ENCODE data around the gene IFT122. TPM values are rescaled to one million over a fixed set of nuclear protein-coding genes. Genes with fewer than 3 reads are reported as not detected.

The IFT122 gene
- total RNA-seq, 1 donor from 2014 or later, result 19.2 TPM

DNA sequence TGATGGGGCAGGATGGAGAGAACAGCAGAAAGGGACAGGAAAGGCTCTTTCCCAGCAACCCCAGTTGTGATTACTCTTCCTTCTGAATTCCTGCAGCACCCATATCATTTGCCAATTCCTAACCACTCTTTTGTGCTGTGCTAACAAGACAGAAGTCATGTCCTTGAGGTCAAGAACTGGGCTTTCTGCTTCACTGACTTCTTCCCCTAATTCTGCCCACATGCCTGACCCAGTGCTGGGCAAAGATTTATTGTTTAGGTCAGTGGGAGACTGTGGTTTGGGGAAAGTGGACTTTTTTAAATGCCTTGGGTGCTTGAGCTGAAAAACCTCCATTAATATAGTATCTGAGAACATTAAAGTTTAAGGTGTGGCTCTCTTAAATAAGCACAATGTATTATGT is 7.4 kb upstream of the IFT122 start:
- intact Hi-C loops (cut with micrococcal nuclease), result no loop called here
- H3K9me3 Mint-ChIP-seq, result no peaks in the 10 kb centered on the region
- TF ChIP-seq, protein P1, sequence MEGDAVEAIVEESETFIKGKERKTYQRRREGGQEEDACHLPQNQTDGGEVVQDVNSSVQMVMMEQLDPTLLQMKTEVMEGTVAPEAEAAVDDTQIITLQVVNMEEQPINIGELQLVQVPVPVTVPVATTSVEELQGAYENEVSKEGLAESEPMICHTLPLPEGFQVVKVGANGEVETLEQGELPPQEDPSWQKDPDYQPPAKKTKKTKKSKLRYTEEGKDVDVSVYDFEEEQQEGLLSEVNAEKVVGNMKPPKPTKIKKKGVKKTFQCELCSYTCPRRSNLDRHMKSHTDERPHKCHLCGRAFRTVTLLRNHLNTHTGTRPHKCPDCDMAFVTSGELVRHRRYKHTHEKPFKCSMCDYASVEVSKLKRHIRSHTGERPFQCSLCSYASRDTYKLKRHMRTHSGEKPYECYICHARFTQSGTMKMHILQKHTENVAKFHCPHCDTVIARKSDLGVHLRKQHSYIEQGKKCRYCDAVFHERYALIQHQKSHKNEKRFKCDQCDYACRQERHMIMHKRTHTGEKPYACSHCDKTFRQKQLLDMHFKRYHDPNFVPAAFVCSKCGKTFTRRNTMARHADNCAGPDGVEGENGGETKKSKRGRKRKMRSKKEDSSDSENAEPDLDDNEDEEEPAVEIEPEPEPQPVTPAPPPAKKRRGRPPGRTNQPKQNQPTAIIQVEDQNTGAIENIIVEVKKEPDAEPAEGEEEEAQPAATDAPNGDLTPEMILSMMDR (IDR thresholded peaks at IDR 0.05), result no peak
- DNase-seq, result no peak
- no peak for ATAC-seq (ENCODE audit: low read depth)
- H3K36me3 Mint-ChIP-seq (ENCODE audit: low read depth), result peaks cover 74% of the 10 kb centered on the region
- CTCF ChIA-PET, result no interaction called here
- H3K27ac Mint-ChIP-seq, result peak overlapping the region; percentile 59
- POLR2A ChIA-PET, result no interaction called here
- H3K4me3 Mint-ChIP-seq, result no peak overlapping the region
- peaks cover 73% of the 10 kb centered on the region for H3K4me1 Mint-ChIP-seq
- H3K27me3 Mint-ChIP-seq, result no peaks in the 10 kb centered on the region

DNA sequence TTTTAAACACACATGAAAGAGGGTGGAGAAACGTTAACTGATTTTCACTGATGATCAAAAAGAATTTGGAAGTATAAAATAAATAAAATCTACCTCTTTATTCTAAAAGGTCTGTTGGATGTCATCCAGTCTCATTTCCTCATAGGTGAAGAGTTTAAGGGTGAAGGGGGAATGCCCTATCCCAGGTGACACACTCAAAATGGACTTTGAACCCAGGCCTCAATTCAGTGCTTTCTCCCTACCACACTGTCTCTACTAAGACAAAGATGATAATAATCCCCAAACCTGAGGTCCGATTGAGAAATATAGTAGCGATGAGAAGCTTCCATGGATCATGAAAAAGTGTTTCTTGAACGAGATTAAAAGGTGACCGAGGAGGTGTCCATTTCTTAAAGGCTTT is 6.5 kb upstream of the IFT122 start:
- H3K4me3 Mint-ChIP-seq, result peak overlapping the region; percentile 78
- H3K9me3 Mint-ChIP-seq, result no peaks in the 10 kb centered on the region
- intact Hi-C loops (cut with micrococcal nuclease), result no loop called here
- H3K27me3 Mint-ChIP-seq, result no peaks in the 10 kb centered on the region
- peaks cover 81% of the 10 kb centered on the region for H3K36me3 Mint-ChIP-seq (ENCODE audit: low read depth)
- DNase-seq (no peak), ATAC-seq (ENCODE audit: low read depth) (no peak)
- H3K4me1 Mint-ChIP-seq, result peaks cover 73% of the 10 kb centered on the region
- H3K27ac Mint-ChIP-seq, result peak overlapping the region; percentile 84
- CTCF ChIA-PET, result interaction anchor here (2.3 kb wide), 1 partner anchor 50 kb away, joined by 9 read pairs; no protein-coding TSS in a partner anchor
- POLR2A ChIA-PET, result no interaction called here
- TF ChIP-seq, protein P1 (IDR thresholded peaks at IDR 0.05), result no peak

DNA sequence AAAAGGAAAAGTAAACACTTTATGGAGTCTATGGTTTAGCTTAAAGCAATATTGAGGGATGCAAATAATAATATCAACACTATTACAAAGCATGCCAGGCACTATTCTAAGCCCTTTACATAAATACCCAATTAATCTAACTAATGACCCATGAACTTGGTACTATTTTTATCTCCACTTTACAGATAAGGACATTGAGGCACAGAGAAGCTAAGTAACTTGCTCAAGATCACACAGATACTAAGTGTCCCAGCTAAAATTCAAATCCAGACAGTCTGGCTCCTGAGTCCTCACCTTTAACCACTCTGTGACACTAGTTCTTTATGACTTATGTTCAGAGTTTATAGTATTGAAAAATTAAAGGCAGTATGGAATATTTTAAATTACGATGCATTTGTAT is 5.9 kb upstream of the IFT122 start:
- no peak for ATAC-seq (ENCODE audit: low read depth)
- TF ChIP-seq, protein P1 (IDR thresholded peaks at IDR 0.05), result no peak
- DNase-seq, result no peak
- Mint-ChIP-seq H3K36me3 (ENCODE audit: low read depth) (peaks cover 84% of the 10 kb centered on the region), H3K9me3 (no peaks in the 10 kb centered on the region), H3K4me3 (peak overlapping the region; percentile 78), H3K27ac (peak overlapping the region; percentile 84), H3K4me1 (peaks cover 69% of the 10 kb centered on the region), H3K27me3 (no peaks in the 10 kb centered on the region)
- POLR2A ChIA-PET, result no interaction called here
- CTCF ChIA-PET, result interaction anchor here (2.3 kb wide), 1 partner anchor 51 kb away, joined by 9 read pairs; no protein-coding TSS in a partner anchor
- intact Hi-C loops (cut with micrococcal nuclease), result no loop called here

DNA sequence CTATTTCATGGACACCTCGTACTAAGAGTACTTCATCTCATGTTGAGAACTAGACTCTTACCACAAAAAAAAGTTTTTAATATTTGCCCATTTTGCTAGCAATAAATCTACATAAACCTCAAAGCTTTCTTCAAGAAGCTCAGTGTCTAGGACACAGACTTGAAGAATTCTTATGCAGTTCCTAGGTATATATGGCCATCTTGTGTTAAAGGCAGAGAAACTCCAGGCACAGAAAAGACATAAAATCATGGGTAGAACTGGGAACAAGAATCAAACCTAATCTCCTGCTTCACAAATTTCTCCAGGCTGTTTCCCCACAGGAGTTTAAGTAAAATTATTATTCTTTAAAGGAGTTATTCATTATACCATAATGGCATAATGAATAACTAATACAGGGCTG is 4.7 kb upstream of the IFT122 start:
- CTCF ChIA-PET, result interaction anchor here (1.2 to 2.3 kb wide), 2 partner anchors 36 to 52 kb away, joined by 3 to 9 read pairs; no protein-coding TSS in a partner anchor
- H3K4me3 Mint-ChIP-seq, result peak overlapping the region; percentile 78
- H3K27me3 Mint-ChIP-seq, result no peaks in the 10 kb centered on the region
- DNase-seq (no peak), ATAC-seq (ENCODE audit: low read depth) (no peak)
- intact Hi-C loops (cut with micrococcal nuclease), result loop anchor here (5.0 kb wide), 1 partner anchor 142 kb away; no protein-coding TSS in a partner anchor
- POLR2A ChIA-PET, result interaction anchor here (0.7 to 1.4 kb wide), 2 partner anchors 8 to 36 kb away, joined by 3 to 4 read pairs; no protein-coding TSS in a partner anchor
- H3K9me3 Mint-ChIP-seq, result no peaks in the 10 kb centered on the region
- peaks cover 68% of the 10 kb centered on the region for H3K4me1 Mint-ChIP-seq
- H3K27ac Mint-ChIP-seq, result peak overlapping the region; percentile 85
- H3K36me3 Mint-ChIP-seq (ENCODE audit: low read depth), result peaks cover 84% of the 10 kb centered on the region
- TF ChIP-seq, protein P1 (IDR thresholded peaks at IDR 0.05), result no peak

DNA sequence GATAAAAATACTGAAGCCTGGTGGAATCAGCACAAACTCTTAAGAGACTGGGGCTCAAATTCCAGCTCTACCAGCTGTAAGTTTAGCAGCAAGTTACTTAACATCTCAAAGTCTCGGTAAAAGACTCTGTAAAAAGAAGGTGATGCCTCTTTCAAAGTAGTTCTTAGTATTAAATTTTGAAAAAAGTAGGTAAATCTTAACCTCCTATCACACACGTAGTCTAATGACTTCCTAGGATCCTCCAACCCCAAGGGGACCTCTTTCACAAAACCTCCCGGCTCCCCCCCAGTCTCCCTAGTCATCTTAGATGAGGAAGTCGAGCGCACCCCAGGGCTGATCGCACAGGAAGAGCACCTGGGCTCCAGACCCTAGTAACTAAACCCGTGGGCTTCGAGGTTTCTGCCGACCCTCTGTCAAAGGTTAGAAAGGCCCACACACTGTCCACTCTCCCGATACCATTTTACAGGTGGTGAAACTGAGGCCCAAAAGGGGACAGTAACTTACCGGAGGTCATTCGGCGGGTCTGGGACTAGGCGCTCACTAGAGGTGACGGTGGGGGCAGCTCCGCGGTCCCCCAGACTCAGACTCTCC is 703 bp upstream of the IFT122 start:
- DNase-seq (no peak), ATAC-seq (ENCODE audit: low read depth) (peak; percentile 27)
- peak overlapping the region; percentile 96 for H3K27ac Mint-ChIP-seq
- peaks cover 66% of the 10 kb centered on the region for H3K4me1 Mint-ChIP-seq
- ChIA-PET POLR2A (interaction anchor here (0.6 to 5.4 kb wide), 23 partner anchors 10 to 1315 kb away, joined by 3 to 59 read pairs (median 4); partner anchors contain the start of genes ACAD9, CNBP, EFCAB12 and RAB43), CTCF (interaction anchor here (1.3 to 3.1 kb wide), 3 partner anchors 11 to 56 kb away, joined by 4 to 9 read pairs (median 5); partner anchors contain the start of gene EFCAB12)
- no peaks in the 10 kb centered on the region for H3K9me3 Mint-ChIP-seq
- TF ChIP-seq, protein P1 (IDR thresholded peaks at IDR 0.05), result no peak
- intact Hi-C loops (cut with micrococcal nuclease), result loop anchor here (1.0 to 5.0 kb wide), 4 partner anchors 15 to 759 kb away; partner anchors contain the start of gene RAB43
- H3K4me3 Mint-ChIP-seq, result peak overlapping the region; percentile 96
- no peaks in the 10 kb centered on the region for H3K27me3 Mint-ChIP-seq
- H3K36me3 Mint-ChIP-seq (ENCODE audit: low read depth), result peaks cover 47% of the 10 kb centered on the region
